ENCODE data around the gene TBC1D7.
"Not testable (repeated sequence)": the region's sequence is repeated elsewhere in the genome, so short reads cannot be mapped to it uniquely, and the experiment has no call there.

GRCh38 chr6:13326031-13326586, 2.2 kb downstream of the TBC1D7 start:
- not testable (repeated sequence) for TF ChIP-seq POLR2AphosphoS5, POLR2A (IDR thresholded peaks at IDR 0.05; ENCODE audit: low read depth, low read length)

Measured in GM12891 (cell line).